Tibial nerve (tissue), 4 donors: ENCODE data around the gene DCLK2. TPM values are rescaled to one million over a fixed set of nuclear protein-coding genes. Genes with fewer than 3 reads are reported as not detected.

Experiments used
- DNase-seq, 2 donors: peaks; one replicate each; pipeline ENCODE4 v3.0.0-alpha.2; 2019; ENCODE audit warnings: low spot score in 2 of 2
- H3K27ac ChIP-seq, 4 donors: fragments of 200-600 bp; sonication (generic) in 3 of 4; one replicate each; pipeline ENCODE4 v1.5.1; 2017 to 2019; ENCODE audit warnings: mild to moderate bottlenecking in 1 of 4
- H3K27me3 ChIP-seq, 2 donors: fragments of 200-600 bp; sonication (generic) in 1 of 2; one replicate each; pipeline versions ENCODE4 v1.5.1 to v1.6.0; 2017 to 2019
- H3K36me3 ChIP-seq, 3 donors: fragments of 200-600 bp; sonication (generic); one replicate each; pipeline ENCODE4 v1.5.1; 2018 to 2019
- H3K4me1 ChIP-seq, 4 donors: fragments of 200-600 bp; sonication (generic) in 3 of 4; one replicate each; pipeline ENCODE4 v1.5.1; 2017 to 2019
- H3K4me3 ChIP-seq, 4 donors: fragments of 200-600 bp; sonication (generic) in 3 of 4; one replicate each; pipeline ENCODE4 v1.5.1; 2017 to 2019; ENCODE audit warnings: mild to moderate bottlenecking in 1 of 4, moderate library complexity in 1 of 4
- H3K9me3 ChIP-seq, 4 donors: fragments of 200-600 bp; sonication (generic) in 3 of 4; one replicate each; pipeline ENCODE4 v1.5.1; 2017 to 2019
- CTCF ChIP-seq, 5 experiments: fragments of 200-600 bp in 3 of 5; fragments of 450-650 bp in 2 of 5; sonication (generic) in 3 of 5; IDR thresholded peaks; one replicate each; pipeline ENCODE4 v1.5.1; 2016 to 2019; ENCODE audit warnings: antibody characterized with exemption in 5 of 5, mild to moderate bottlenecking in 3 of 5, moderate library complexity in 2 of 5
- EP300 ChIP-seq, 2 donors: sonication (generic); formaldehyde crosslinking; IDR thresholded peaks; one replicate each; pipeline ENCODE4 v1.6.1; 2017; ENCODE audit warnings: antibody characterized with exemption in 2 of 2, mild to moderate bottlenecking in 1 of 2
- POLR2A ChIP-seq, 2 donors: fragments of 450-650 bp; IDR thresholded peaks; one replicate each; pipeline ENCODE4 v1.6.1; 2017; ENCODE audit warnings: antibody characterized with exemption in 2 of 2, mild to moderate bottlenecking in 2 of 2, moderate library complexity in 2 of 2
- WGBS, 2 donors: methylation state at CpG; one replicate each; pipeline ENCODE4 v1.1.5; 2018; 5-methylcytosine and 5-hydroxymethylcytosine counted together
- total RNA-seq, 4 donors: library from RNA; depleted of rRNA; stranded (reverse); fragments of >200 nt; gene quantifications; one replicate each; pipeline ENCODE4 v1.1.0, GENCODE V29; 2016

Gene DCLK2
- total RNA-seq, 4 donors from 2014 or later, result 9.8 to 15.6 (median 10.7) TPM

GRCh38 chr4:150217192-150217591, 138.9 kb downstream of the DCLK2 start:
- no peaks in the 10 kb centered on the region for H3K27me3 ChIP-seq
- peak in 4 of 5 experiments; percentile 25 to 43 (median 36) for TF ChIP-seq CTCF (IDR thresholded peaks at IDR 0.05)
- TF ChIP-seq EP300 (IDR thresholded peaks at IDR 0.05), result no peak
- H3K27ac ChIP-seq, result peak overlapping the region in 2 of 4 donors; percentile 46 to 64
- WGBS, 2 donors, result 9 to 15% methylated on average over 3 of the region's 3 CpGs
- no peak overlapping the region for H3K4me3 ChIP-seq
- no peak for DNase-seq
- H3K4me1 ChIP-seq, result peaks cover 0 to 23% (median 3%) of the 10 kb centered on the region in 4 donors
- no peaks in the 10 kb centered on the region for H3K9me3 ChIP-seq
- H3K36me3 ChIP-seq, result no peaks in the 10 kb centered on the region

- Histone ChIP-seq H3K36me3 (no peaks in the 10 kb centered on the region), H3K4me1 (peaks cover 0 to 23% (median 3%) of the 10 kb centered on the region in 4 donors), H3K27ac (peak overlapping the region in 2 of 4 donors; percentile 46 to 64), H3K4me3 (no peak overlapping the region), H3K9me3 (no peaks in the 10 kb centered on the region), H3K27me3 (no peaks in the 10 kb centered on the region)
- 54 to 55% methylated on average over 8 of the region's 8 CpGs for WGBS, 2 donors
- TF ChIP-seq POLR2A (IDR thresholded peaks at IDR 0.05) (no peak), EP300 (IDR thresholded peaks at IDR 0.05) (no peak), CTCF (IDR thresholded peaks at IDR 0.05) (no peak)
- no peak for DNase-seq
These were observed 139.6 kb downstream of the DCLK2 start for GRCh38 chr4:150217808-150218207.

GRCh38 chr4:150218447-150218846, 140.2 kb downstream of the DCLK2 start:
- Histone ChIP-seq H3K4me3 (no peak overlapping the region), H3K27ac (no peak overlapping the region), H3K27me3 (no peaks in the 10 kb centered on the region), H3K4me1 (peaks cover 0 to 23% (median 3%) of the 10 kb centered on the region in 4 donors), H3K9me3 (no peaks in the 10 kb centered on the region), H3K36me3 (no peaks in the 10 kb centered on the region)
- no peak for DNase-seq
- TF ChIP-seq EP300 (IDR thresholded peaks at IDR 0.05) (no peak), POLR2A (IDR thresholded peaks at IDR 0.05) (no peak), CTCF (IDR thresholded peaks at IDR 0.05) (no peak)
- 100% methylated on average over 1 to 2 of the region's 2 CpGs for WGBS, 2 donors

GRCh38 chr4:150219841-150220240, 141.6 kb downstream of the DCLK2 start:
- TF ChIP-seq EP300 (IDR thresholded peaks at IDR 0.05), result no peak
- peaks cover 0 to 23% (median 3%) of the 10 kb centered on the region in 4 donors for H3K4me1 ChIP-seq
- H3K9me3 ChIP-seq, result no peaks in the 10 kb centered on the region
- no peaks in the 10 kb centered on the region for H3K36me3 ChIP-seq
- no peak overlapping the region for H3K27ac ChIP-seq
- H3K4me3 ChIP-seq, result no peak overlapping the region
- WGBS, 2 donors, result 51 to 52% methylated on average over 4 of the region's 4 CpGs
- H3K27me3 ChIP-seq, result no peaks in the 10 kb centered on the region
- no peak for DNase-seq

- TF ChIP-seq POLR2A (IDR thresholded peaks at IDR 0.05) (no peak), EP300 (IDR thresholded peaks at IDR 0.05) (no peak), CTCF (IDR thresholded peaks at IDR 0.05) (no peak)
- DNase-seq, result no peak
- Histone ChIP-seq H3K9me3 (no peaks in the 10 kb centered on the region), H3K27ac (no peak overlapping the region), H3K36me3 (no peaks in the 10 kb centered on the region), H3K4me1 (no peaks in the 10 kb centered on the region), H3K27me3 (no peaks in the 10 kb centered on the region), H3K4me3 (no peak overlapping the region)
- 80 to 82% methylated on average over 6 of the region's 6 CpGs for WGBS, 2 donors
These were observed 146.8 kb downstream of the DCLK2 start for GRCh38 chr4:150224896-150225591.
